ENCODE data around the gene LRFN2. TPM values are rescaled to one million over a fixed set of nuclear protein-coding genes. Genes with fewer than 3 reads are reported as not detected.

The LRFN2 gene
- total and polyA plus RNA-seq, 2 donors (not counting 1 experiment from before 2014, with no cell fraction given): not detected

DNA sequence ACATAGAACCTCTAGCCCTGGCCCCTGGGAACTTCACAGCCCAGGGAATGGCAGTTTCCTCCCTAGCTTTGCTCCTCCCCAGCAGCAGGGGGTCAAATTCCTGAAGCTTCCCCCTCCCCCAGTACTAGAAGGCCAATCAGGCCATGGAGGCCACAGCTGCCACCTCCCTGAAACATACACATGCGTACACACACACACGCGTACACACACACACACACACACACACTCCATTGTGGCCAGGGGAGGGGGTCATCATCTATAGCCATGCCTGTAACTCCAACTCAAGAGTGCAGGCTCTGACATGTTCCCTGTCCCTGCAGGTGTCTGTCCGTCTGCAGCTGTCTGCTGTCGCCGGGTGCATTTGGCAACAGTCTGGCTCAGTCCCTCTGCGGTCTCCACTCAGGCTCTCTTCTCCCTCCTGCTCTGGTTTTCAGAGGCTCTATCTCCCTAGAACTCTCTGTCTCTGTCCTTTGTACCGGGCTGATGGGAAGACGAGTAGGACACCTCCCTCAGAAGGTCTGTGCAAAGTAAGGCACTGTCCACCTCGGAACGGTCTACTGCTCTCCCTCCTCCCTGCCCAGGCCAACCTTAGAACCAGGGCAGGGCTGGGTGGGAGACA, 1.4 kb downstream of the LRFN2 start:
- Histone ChIP-seq H3K27me3 (replicated peaks in 1 of 4; ENCODE audit: control extremely low read depth in 1 of 4, control insufficient read depth in 3 of 4, insufficient read depth in 4 of 4, low read length in 3 of 4) (peaks cover 0 to 35% (median 17%) of the 10 kb centered on the region in 4 experiments), H3K4me2 (replicated peaks; ENCODE audit: low read depth, low read length, poor library complexity, severe bottlenecking) (no peak overlapping the region), H4K20me1 (ENCODE audit: control insufficient read depth, insufficient read depth, low read length, poor library complexity, severe bottlenecking) (no peaks in the 10 kb centered on the region), H3K4me1 (ENCODE audit: control insufficient read depth in 2 of 2, insufficient read depth in 2 of 2, low read length in 2 of 2) (peaks cover 16% of the 10 kb centered on the region in 2 donors), H3K4me3 (ENCODE audit: control extremely low read depth in 1 of 5, extremely low read depth in 1 of 5, insufficient read depth in 1 of 5, low read depth in 2 of 5, low read length in 4 of 5) (no peak overlapping the region), H3K9ac (ENCODE audit: low read length) (no peak overlapping the region), H2AFZ (ENCODE audit: insufficient read depth, low read depth, low read length, poor library complexity, severe bottlenecking) (no peak overlapping the region), H3K27ac (ENCODE audit: low read length in 2 of 2) (no peak overlapping the region), H3K36me3 (replicated peaks in 1 of 2; ENCODE audit: control extremely low read depth in 1 of 2, control insufficient read depth in 1 of 2, extremely low read depth in 1 of 2, insufficient read depth in 2 of 2, low read length in 1 of 2) (no peaks in the 10 kb centered on the region), H3K79me2 (ENCODE audit: control insufficient read depth, insufficient read depth, low read length) (no peaks in the 10 kb centered on the region), H3K9me3 (ENCODE audit: control extremely low read depth in 1 of 3, control insufficient read depth in 2 of 3, insufficient read depth in 1 of 3, low read length in 2 of 3) (peaks cover 0 to under 1% (median 0%) of the 10 kb centered on the region in 3 donors)
- H3K4me3 Mint-ChIP-seq: peak overlapping the region; percentile 78
- H3K27me3 Mint-ChIP-seq: peaks cover 47% of the 10 kb centered on the region
- peaks cover 11% of the 10 kb centered on the region for H3K4me1 Mint-ChIP-seq
- ChIA-PET POLR2A (no interaction called here), CTCF (no interaction called here)
- intact Hi-C loops (cut with micrococcal nuclease): no loop called here
- 36% methylated on average over 9 of the region's 11 CpGs for WGBS (ENCODE audit: insufficient coverage)
- no peak overlapping the region for H3K27ac Mint-ChIP-seq
- no peaks in the 10 kb centered on the region for H3K9me3 Mint-ChIP-seq (ENCODE audit: insufficient read depth)
- DNase-seq: no peak
- no peak for TF ChIP-seq EZH2 (IDR thresholded peaks at IDR 0.05; ENCODE audit: borderline replicate concordance, insufficient read depth, low read depth, low read length, poor library complexity, severe bottlenecking)
- no peak for TF ChIP-seq CTCF (IDR thresholded peaks at IDR 0.05)
- ATAC-seq (ENCODE audit: low read depth): no peak

DNA sequence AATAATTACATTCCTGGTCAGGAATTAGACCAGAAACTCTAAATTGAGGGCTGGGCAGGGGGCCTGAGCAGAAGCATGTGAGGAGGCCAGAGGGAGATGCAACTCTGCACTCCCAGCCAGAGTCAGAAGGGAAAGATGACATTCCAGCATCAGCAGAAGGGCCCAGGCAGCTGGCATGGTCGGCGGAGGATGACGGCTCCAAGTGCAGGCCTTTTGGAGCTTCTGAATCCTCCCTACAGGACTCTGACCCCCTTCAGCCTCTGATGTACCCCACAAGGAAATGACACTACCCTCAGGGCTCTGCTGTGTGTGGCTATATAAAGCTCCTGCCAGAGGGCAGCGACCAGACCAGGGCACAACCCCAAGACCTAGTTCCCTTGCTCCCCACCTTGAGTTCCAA, 1.9 kb downstream of the LRFN2 start:
- Mint-ChIP-seq H3K27me3 (peaks cover 44% of the 10 kb centered on the region), H3K4me3 (peak overlapping the region; percentile 23), H3K4me1 (peaks cover 11% of the 10 kb centered on the region), H3K9me3 (ENCODE audit: insufficient read depth) (no peaks in the 10 kb centered on the region), H3K27ac (no peak overlapping the region)
- no peaks in the 10 kb centered on the region for H3K9me3 ChIP-seq (ENCODE audit: control extremely low read depth in 1 of 3, control insufficient read depth in 2 of 3, insufficient read depth in 1 of 3, low read length in 2 of 3)
- H2AFZ ChIP-seq (ENCODE audit: insufficient read depth, low read depth, low read length, poor library complexity, severe bottlenecking): no peak overlapping the region
- H3K9ac ChIP-seq (ENCODE audit: low read length): no peak overlapping the region
- H4K20me1 ChIP-seq (ENCODE audit: control insufficient read depth, insufficient read depth, low read length, poor library complexity, severe bottlenecking): no peaks in the 10 kb centered on the region
- peaks cover 16% of the 10 kb centered on the region in 2 donors for H3K4me1 ChIP-seq (ENCODE audit: control insufficient read depth in 2 of 2, insufficient read depth in 2 of 2, low read length in 2 of 2)
- TF ChIP-seq CTCF (IDR thresholded peaks at IDR 0.05) (no peak), EZH2 (IDR thresholded peaks at IDR 0.05; ENCODE audit: borderline replicate concordance, insufficient read depth, low read depth, low read length, poor library complexity, severe bottlenecking) (no peak)
- peaks cover 0 to 35% (median 17%) of the 10 kb centered on the region in 4 experiments for H3K27me3 ChIP-seq (replicated peaks in 1 of 4; ENCODE audit: control extremely low read depth in 1 of 4, control insufficient read depth in 3 of 4, insufficient read depth in 4 of 4, low read length in 3 of 4)
- no peak overlapping the region for H3K4me3 ChIP-seq (ENCODE audit: control extremely low read depth in 1 of 5, extremely low read depth in 1 of 5, insufficient read depth in 1 of 5, low read depth in 2 of 5, low read length in 4 of 5)
- CTCF ChIA-PET: no interaction called here
- WGBS (ENCODE audit: insufficient coverage): 71% methylated on average over 4 of the region's 4 CpGs
- no peaks in the 10 kb centered on the region for H3K79me2 ChIP-seq (ENCODE audit: control insufficient read depth, insufficient read depth, low read length)
- H3K4me2 ChIP-seq (replicated peaks; ENCODE audit: low read depth, low read length, poor library complexity, severe bottlenecking): no peak overlapping the region
- H3K36me3 ChIP-seq (replicated peaks in 1 of 2; ENCODE audit: control extremely low read depth in 1 of 2, control insufficient read depth in 1 of 2, extremely low read depth in 1 of 2, insufficient read depth in 2 of 2, low read length in 1 of 2): no peaks in the 10 kb centered on the region
- intact Hi-C loops (cut with micrococcal nuclease): no loop called here
- no peak overlapping the region for H3K27ac ChIP-seq (ENCODE audit: low read length in 2 of 2)
- DNase-seq: no peak
- ATAC-seq (ENCODE audit: low read depth): no peak
- POLR2A ChIA-PET: no interaction called here
